ACC112 (cell line): ENCODE measurements around the gene POLRMT.
"Not testable (repeated sequence)": the region's sequence is repeated elsewhere in the genome, so short reads cannot be mapped to it uniquely, and the experiment has no call there.

ENCODE experiments used
- H2AFZ ChIP-seq: fragments of 200-600 bp; sonication (generic); one replicate; pipeline ENCODE4 v1.6.0; 2017; ENCODE audit warnings: antibody characterized with exemption, low read length; ENCODE audit not compliant: unreplicated experiment
- H3K27ac ChIP-seq: fragments of 200-600 bp; sonication (generic); 2 replicates; pipeline ENCODE4 v1.5.1; 2014; ENCODE audit warnings: low read depth, mild to moderate bottlenecking, antibody characterized with exemption, low read length, moderate library complexity
- H3K27me3 ChIP-seq: fragments of 200-600 bp; sonication (generic); 2 replicates; pipeline ENCODE4 v1.6.1; 2014; ENCODE audit warnings: mild to moderate bottlenecking, antibody characterized with exemption, low read length, moderate library complexity, mixed read lengths; ENCODE audit not compliant: insufficient read depth
- H3K36me3 ChIP-seq: fragments of 200-600 bp; sonication (generic); 2 replicates; pipeline ENCODE4 v1.6.1; 2016; ENCODE audit warnings: mild to moderate bottlenecking, antibody characterized with exemption, low read length, moderate library complexity, mixed read lengths; ENCODE audit not compliant: insufficient read depth
- H3K4me1 ChIP-seq: fragments of 200-600 bp; sonication (generic); one replicate; pipeline ENCODE4 v1.6.1; 2016; ENCODE audit warnings: low read length, mixed read lengths; ENCODE audit not compliant: insufficient read depth, unreplicated experiment, control insufficient read depth
- H3K4me3 ChIP-seq: fragments of 200-600 bp; sonication (generic); 2 replicates; pipeline ENCODE4 v1.5.1; 2014; ENCODE audit warnings: mild to moderate bottlenecking, low read depth, low read length
- H3K79me2 ChIP-seq: fragments of 200-600 bp; sonication (generic); one replicate; pipeline ENCODE4 v1.6.0; 2016; ENCODE audit warnings: low read length; ENCODE audit not compliant: control insufficient read depth, unreplicated experiment, insufficient read depth

Gene POLRMT

DNA sequence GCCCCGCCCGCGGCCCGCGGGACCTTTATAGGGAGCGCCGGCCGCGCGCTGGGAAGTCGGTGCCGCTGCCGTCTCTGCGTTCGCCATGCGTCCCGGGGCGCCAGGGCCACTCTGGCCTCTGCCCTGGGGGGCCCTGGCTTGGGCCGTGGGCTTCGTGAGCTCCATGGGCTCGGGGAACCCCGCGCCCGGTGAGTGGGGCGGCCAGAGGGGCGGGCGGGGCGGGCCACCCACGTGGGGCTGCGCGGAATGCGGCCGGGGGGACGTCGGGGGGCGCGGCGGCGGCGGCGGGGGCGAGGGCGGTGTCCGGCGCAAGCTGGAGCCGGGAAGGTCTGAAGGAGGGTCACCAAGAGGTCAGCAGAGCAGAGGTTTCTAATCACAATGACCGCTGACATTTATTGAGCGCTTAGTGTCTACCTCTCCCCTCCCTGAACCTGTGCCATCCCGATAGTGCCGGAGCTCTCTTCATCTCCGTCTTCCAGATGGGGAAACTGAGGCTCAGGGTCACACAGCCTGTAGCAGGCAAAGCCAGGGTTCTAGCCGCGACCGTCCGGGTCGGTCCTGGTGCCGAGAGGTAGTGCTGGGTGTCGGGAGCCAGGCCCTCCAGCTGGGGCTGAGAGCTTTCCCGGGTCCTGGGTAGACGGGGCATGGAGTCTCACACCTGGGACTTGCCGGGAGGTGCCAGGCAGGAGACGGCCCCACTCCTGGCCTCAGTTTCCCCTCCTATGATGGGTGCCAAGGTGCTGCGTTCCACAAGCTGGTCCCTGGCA is 43.2 kb upstream of the POLRMT start, which contains the start of gene FSTL3:
FSTL3 (plus strand) TSS at position 54 of the 767 bp plus-strand sequence; CDS start at position 86, 32 bp downstream.
- Histone ChIP-seq H3K4me1 (peaks cover 22% of the 10 kb centered on the region), H3K79me2 (peaks cover 23% of the 10 kb centered on the region), H3K4me3 (peak within 1 kb of the TSS; percentile 85), H3K36me3 (no peaks in the 10 kb centered on the region), H2AFZ (no peak within 1 kb of the TSS), H3K27me3 (no peaks in the 10 kb centered on the region), H3K27ac (peak within 1 kb of the TSS; percentile 65)

DNA sequence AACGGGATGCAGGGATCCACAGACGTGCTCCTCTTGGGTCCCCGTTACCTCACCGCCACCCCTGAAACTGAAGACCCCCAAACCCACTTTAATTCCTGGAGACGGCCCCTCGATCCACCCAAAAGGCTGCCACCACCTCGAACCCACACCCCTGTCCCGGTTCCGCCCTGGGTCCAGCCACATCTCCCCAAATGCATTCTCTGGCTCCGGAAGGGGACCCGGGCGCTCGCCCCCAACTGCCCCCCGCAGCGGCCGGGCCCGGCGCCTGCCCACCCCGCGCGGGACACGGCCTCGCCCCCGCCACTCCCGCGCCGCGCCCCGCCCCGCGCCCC is 42.6 kb upstream of the POLRMT start:
- Histone ChIP-seq H3K27me3 (no peaks in the 10 kb centered on the region), H3K36me3 (no peaks in the 10 kb centered on the region), H2AFZ (no peak overlapping the region), H3K79me2 (peaks cover 23% of the 10 kb centered on the region), H3K4me1 (peaks cover 22% of the 10 kb centered on the region), H3K27ac (no peak overlapping the region), H3K4me3 (peak overlapping the region; percentile 85)

DNA sequence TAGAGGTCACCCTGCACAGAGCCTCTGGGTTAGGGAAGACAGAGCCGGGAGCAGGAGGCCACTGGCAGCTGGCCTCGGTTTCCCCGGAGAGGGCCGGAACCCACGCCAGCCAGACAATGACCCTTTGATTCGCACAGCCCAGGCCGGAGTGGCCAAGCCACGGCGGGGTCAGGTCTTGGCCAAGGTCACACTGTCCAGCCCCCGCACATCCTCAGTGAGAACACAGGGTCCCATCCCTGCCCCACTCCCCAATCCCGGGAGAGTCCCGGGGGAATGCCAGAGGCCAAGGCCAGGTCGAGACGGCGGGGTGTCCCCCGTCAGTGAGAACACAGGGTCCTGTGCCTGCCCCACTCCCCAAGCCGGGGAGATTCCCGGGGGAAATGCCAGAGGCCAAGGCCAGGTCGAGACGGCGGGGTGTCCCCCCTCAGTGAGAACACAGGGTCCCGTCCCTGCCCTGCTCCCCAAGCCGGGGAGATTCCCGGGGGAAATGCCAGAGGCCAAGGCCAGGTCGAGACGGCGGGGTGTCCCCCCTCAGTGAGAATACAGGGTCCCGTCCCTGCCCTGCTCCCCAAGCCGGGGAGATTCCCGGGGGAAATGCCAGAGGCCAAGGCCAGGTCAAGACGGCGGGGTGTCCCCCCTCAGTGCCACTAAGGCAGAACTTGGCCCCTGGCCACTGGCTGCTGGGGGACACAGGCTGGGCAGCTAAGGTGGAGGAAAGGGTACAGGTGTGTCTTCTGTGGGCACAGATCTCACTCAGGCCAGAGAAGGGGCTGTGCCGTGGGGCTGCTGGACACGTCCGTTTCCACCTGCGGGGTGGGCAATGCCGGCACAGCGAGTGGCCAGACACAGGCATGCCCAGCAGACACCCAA is 41.2 kb upstream of the POLRMT start:
- Histone ChIP-seq H3K4me3 (no peak overlapping the region), H3K27ac (no peak overlapping the region), H3K27me3 (no peaks in the 10 kb centered on the region), H3K79me2 (peaks cover 22% of the 10 kb centered on the region), H3K4me1 (peaks cover 22% of the 10 kb centered on the region), H3K36me3 (no peaks in the 10 kb centered on the region), H2AFZ (no peak overlapping the region)

DNA sequence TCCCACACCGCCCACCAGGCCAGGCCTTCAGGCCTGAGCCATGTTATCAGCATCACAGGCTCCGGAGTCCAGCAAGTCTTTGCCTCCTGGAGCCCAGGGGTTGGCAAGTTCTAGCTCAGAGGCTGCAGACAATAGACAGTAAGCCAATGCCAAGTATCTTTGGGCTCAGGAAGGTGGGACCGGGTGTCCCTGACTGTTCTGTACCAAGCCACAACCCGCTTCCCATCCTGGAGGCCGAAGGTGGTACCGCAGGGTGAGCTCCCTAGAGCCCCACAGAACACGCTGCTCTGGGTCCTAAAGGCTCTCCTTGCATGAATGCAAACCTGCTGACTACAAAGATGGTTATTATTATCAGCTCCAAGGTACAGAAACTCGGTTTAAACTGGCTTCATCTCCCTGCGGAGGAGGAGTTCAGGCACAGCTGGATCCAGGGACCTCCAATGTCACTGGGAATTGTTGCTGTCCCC is 37.3 kb upstream of the POLRMT start:
- no peak overlapping the region for H3K27ac ChIP-seq
- peaks cover 1% of the 10 kb centered on the region for H3K4me1 ChIP-seq
- H3K4me3 ChIP-seq = no peak overlapping the region
- no peak overlapping the region for H2AFZ ChIP-seq
- H3K27me3 ChIP-seq = no peaks in the 10 kb centered on the region
- H3K79me2 ChIP-seq = no peaks in the 10 kb centered on the region
- no peaks in the 10 kb centered on the region for H3K36me3 ChIP-seq

DNA sequence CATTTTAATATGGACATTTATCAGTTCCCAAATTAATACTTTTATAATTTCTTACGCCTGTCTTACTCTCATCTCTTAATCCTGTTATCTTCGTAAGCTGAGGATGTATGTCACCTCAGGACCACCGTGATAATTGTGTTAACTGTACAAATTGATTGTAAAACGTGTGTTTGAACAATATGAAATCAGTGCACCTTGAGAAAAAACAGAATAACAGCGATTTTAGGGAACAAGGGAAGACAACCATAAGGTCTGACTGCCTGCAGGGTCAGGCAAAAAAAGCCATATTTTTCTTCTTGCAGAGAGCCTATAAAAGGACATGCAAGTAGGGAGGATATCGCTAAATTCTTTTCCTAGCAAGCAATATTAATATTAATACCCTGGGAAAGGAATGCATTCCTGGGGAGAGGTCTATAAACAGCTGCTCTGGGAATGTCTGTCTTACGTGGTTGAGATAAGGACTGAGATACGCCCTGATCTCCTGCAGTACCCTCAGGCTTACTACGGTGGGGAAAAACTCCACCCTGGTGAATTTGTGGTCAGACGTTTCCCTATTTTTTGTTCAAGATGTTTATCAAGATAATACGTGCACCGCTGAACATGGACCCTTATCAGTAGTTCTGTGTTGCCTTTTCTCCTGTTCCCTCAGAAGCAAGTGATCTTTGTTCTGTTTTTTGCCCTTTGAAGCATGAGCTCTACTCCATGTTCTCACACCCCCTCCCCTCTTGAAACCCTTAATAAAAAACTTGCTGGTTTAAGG is 35.5 kb upstream of the POLRMT start:
- not testable (repeated sequence) for H3K27ac ChIP-seq, H3K79me2 ChIP-seq, H3K27me3 ChIP-seq, H2AFZ ChIP-seq, H3K36me3 ChIP-seq, H3K4me3 ChIP-seq, H3K4me1 ChIP-seq

DNA sequence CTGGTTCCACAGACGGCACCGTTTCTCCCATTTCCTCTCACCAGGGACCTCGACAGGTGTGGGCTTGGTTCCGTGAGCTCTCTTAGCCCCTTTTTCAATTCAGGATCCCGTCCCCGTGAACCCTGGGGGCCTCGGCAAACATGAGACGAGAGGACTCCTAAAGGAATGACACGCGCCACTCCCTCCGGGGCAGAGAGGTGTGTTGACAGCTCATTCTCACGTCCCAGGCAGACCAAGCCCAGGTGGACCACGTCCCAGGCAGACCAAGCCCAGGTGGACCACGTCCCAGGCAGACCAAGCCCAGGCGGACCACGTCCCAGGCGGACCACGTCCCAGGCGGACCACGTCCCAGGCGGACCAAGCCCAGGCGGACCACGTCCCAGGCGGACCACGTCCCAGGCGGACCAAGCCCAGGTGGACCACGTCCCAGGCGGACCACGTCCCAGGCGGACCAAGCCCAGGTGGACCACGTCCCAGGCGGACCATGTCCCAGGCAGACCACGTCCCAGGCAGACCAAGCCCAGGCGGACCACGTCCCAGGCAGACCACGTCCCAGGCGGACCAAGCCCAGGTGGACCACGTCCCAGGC is 33.7 kb upstream of the POLRMT start:
- not testable (repeated sequence) for H2AFZ ChIP-seq, H3K27ac ChIP-seq, H3K36me3 ChIP-seq, H3K4me3 ChIP-seq, H3K79me2 ChIP-seq, H3K4me1 ChIP-seq, H3K27me3 ChIP-seq

DNA sequence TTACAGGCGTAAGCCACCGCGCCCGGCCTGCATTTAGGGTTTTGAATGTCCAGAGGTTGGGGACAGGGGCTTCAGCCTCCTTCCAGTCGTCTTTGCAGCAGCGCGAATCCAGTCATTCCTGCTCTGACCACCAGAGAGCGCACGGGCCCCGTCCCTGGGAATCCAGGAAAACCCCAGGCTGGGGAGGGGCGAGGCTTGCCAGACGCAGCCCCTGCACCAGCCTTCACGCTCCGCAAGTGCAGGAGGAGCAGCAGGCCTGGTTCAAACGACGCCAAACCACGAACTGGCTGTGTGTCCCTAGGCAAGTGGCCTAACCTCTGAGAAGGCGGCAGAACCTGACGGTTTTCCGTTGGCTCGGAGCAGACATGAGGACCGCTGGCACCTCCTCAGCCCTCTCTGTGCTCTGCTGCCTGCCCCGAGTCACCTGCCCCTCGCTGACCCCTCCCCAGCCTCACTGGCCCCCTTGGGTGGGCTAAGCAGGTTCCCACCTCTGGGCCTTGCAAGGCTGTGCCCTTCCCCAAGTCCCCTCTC is 31.6 kb upstream of the POLRMT start:
- H2AFZ ChIP-seq = peak overlapping the region; percentile 7
- H3K79me2 ChIP-seq = peaks cover 30% of the 10 kb centered on the region
- H3K4me1 ChIP-seq = peaks cover 8% of the 10 kb centered on the region
- H3K36me3 ChIP-seq = no peaks in the 10 kb centered on the region
- H3K4me3 ChIP-seq = peak overlapping the region; percentile 47; the same call in 1 of the 2 replicates
- H3K27ac ChIP-seq = no peak overlapping the region
- no peaks in the 10 kb centered on the region for H3K27me3 ChIP-seq

DNA sequence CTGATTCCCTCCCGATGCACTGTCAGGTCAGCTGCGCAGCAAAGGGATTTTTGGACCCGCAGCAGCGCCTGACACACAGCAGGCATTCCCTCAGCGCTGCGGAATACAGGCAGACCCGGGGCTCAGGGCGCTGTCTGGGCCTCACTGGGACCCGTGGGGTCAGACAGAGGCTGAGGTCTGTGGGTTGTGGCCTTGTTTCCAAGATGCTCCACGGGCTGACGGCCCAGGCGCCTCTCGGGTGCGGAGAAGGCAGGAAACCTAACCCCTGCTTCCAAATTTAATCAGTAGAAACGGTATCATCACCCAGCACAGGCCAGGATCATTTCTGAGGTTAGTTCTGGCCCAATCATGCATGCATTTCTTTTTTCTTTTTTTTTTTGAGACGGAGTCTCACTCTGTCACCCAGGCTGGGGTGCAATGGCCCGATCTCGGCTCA is 30.4 kb upstream of the POLRMT start:
- H3K36me3 ChIP-seq = no peaks in the 10 kb centered on the region
- H3K27me3 ChIP-seq = no peaks in the 10 kb centered on the region
- H2AFZ ChIP-seq = peak overlapping the region; percentile 93

DNA sequence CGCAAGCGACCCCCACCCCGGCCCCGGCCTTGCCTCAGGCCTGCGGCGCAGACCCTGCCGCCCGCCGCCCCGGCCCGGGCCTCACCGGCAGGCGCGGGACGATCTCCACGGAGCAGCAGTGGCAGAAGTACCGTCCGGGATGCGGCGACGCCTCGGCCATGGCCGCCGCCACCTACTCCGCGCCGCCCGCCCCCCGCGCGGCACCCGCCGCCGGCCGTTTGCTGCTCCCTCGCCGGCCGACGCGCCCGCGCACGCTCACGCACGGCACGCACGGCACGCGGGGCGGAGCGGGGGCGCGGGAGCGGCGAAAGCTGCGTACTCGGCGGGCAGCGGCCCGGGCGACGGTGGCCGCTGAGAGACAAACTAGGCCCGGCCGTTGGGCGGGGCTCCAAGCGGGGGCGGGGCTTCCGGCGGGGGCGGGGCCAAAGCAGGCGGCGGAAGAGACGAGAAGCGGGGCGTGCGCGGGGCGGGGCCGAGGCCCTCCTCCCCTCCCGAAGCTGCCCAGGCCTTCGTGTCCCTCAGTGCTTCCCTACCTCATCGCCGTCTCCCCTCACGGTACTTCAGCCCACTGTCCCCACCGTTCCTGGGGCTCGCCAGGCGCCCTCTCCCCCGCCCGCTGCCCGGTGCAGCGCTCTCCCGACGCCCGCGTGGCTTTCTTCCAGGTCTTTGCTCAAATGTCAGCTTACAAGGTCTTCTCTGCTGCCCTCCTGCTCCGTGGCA is 29.8 kb upstream of the POLRMT start, which contains the start of gene RNF126:
RNF126 (minus strand) TSS at position 253 of the 720 bp plus-strand sequence; CDS start at position 160, 93 bp downstream.
- no peaks in the 10 kb centered on the region for H3K36me3 ChIP-seq
- peak within 1 kb of the TSS; percentile 96 for H3K4me3 ChIP-seq
- peak within 1 kb of the TSS; percentile 65 for H3K27ac ChIP-seq
- H2AFZ ChIP-seq = peak within 1 kb of the TSS; percentile 93
- H3K79me2 ChIP-seq = peaks cover 49% of the 10 kb centered on the region
- no peaks in the 10 kb centered on the region for H3K27me3 ChIP-seq
- peaks cover 8% of the 10 kb centered on the region for H3K4me1 ChIP-seq

More for the DNA sequence above, 30.4 kb upstream of the POLRMT start:
- peak overlapping the region; percentile 96 for H3K4me3 ChIP-seq
- H3K79me2 ChIP-seq = peaks cover 43% of the 10 kb centered on the region
- peak overlapping the region; percentile 63 for H3K27ac ChIP-seq
- peaks cover 8% of the 10 kb centered on the region for H3K4me1 ChIP-seq
